ENCODE results near the gene UNK.
"Not testable (repeated sequence)": the region's sequence is repeated elsewhere in the genome, so short reads cannot be mapped to it uniquely, and the experiment has no call there.

Gene UNK

GRCh38 chr17:75755205-75755901, 29.3 kb upstream of the UNK start:
- DNase-seq (ENCODE audit: low spot score) = no peak

- no peak for DNase-seq (ENCODE audit: low spot score)
These were observed 28.6 kb upstream of the UNK start for GRCh38 chr17:75755990-75756389.

- DNase-seq (ENCODE audit: low spot score) = no peak
These were observed 28.0 kb upstream of the UNK start for GRCh38 chr17:75756451-75757085.

- no peak for DNase-seq (ENCODE audit: low spot score)
These were observed 27.4 kb upstream of the UNK start for GRCh38 chr17:75757086-75757681.

- DNase-seq (ENCODE audit: low spot score) = no peak
These were observed 26.3 kb upstream of the UNK start for GRCh38 chr17:75758131-75758905.

GRCh38 chr17:75759457-75759856, 25.1 kb upstream of the UNK start:
- DNase-seq (ENCODE audit: low spot score) = no peak

- DNase-seq (ENCODE audit: low spot score) = not testable (repeated sequence)
These were observed 24.5 kb upstream of the UNK start for GRCh38 chr17:75759978-75760640.

- DNase-seq (ENCODE audit: low spot score) = no peak
These were observed 21.9 kb upstream of the UNK start for GRCh38 chr17:75762513-75763268.

GRCh38 chr17:75763269-75763607, 21.4 kb upstream of the UNK start:
- DNase-seq (ENCODE audit: low spot score) = no peak

- no peak for DNase-seq (ENCODE audit: low spot score)
These were observed 20.8 kb upstream of the UNK start for GRCh38 chr17:75763613-75764416.

- DNase-seq (ENCODE audit: low spot score) = no peak
These were observed 20.2 kb upstream of the UNK start for GRCh38 chr17:75764417-75764710.

GRCh38 chr17:75764711-75765421, 19.7 kb upstream of the UNK start, which contains the start of gene GALK1:
Gene GALK1, minus strand, starts transcription at chr17:75765192. Its CDS starts 56 bp downstream, at chr17:75765136.
- peak; percentile 87 for DNase-seq (ENCODE audit: low spot score)

- DNase-seq (ENCODE audit: low spot score) = no peak
These were observed 18.6 kb upstream of the UNK start for GRCh38 chr17:75765981-75766380.

- no peak for DNase-seq (ENCODE audit: low spot score)
These were observed 16.7 kb upstream of the UNK start for GRCh38 chr17:75767881-75768280.

GRCh38 chr17:75769536-75769935, 15.1 kb upstream of the UNK start:
- no peak for DNase-seq (ENCODE audit: low spot score)

- no peak for DNase-seq (ENCODE audit: low spot score)
These were observed 13.0 kb upstream of the UNK start for GRCh38 chr17:75771334-75772281.

- no peak for DNase-seq (ENCODE audit: low spot score)
These were observed 11.3 kb upstream of the UNK start for GRCh38 chr17:75773121-75773807.

GRCh38 chr17:75773808-75774470, 10.7 kb upstream of the UNK start:
- DNase-seq (ENCODE audit: low spot score) = no peak
